ENCODE results near the gene CCND3.

CCND3 gene

GRCh38 chr6:41941280-41942066 is at the start of gene CCND3:
Gene CCND3 (minus strand): TSS chr6:41941808. CDS start chr6:41941649, 159 bp downstream.
- TF ChIP-seq, protein P1, sequence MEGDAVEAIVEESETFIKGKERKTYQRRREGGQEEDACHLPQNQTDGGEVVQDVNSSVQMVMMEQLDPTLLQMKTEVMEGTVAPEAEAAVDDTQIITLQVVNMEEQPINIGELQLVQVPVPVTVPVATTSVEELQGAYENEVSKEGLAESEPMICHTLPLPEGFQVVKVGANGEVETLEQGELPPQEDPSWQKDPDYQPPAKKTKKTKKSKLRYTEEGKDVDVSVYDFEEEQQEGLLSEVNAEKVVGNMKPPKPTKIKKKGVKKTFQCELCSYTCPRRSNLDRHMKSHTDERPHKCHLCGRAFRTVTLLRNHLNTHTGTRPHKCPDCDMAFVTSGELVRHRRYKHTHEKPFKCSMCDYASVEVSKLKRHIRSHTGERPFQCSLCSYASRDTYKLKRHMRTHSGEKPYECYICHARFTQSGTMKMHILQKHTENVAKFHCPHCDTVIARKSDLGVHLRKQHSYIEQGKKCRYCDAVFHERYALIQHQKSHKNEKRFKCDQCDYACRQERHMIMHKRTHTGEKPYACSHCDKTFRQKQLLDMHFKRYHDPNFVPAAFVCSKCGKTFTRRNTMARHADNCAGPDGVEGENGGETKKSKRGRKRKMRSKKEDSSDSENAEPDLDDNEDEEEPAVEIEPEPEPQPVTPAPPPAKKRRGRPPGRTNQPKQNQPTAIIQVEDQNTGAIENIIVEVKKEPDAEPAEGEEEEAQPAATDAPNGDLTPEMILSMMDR (IDR thresholded peaks at IDR 0.05), result no peak

GRCh38 chr6:41986339-41986738 is 44.7 kb upstream of the CCND3 start:
- TF ChIP-seq, protein P1 (IDR thresholded peaks at IDR 0.05), result no peak

GRCh38 chr6:41984623-41985022 is 43.0 kb upstream of the CCND3 start:
- TF ChIP-seq, protein P1 (IDR thresholded peaks at IDR 0.05), result no peak

- TF ChIP-seq, protein P1 (IDR thresholded peaks at IDR 0.05), result no peak
Observed at GRCh38 chr6:41976794-41977484, 35.3 kb upstream of the CCND3 start.

GRCh38 chr6:41975276-41975675 is 33.7 kb upstream of the CCND3 start:
- TF ChIP-seq, protein P1 (IDR thresholded peaks at IDR 0.05), result no peak

GRCh38 chr6:41974281-41974825 is 32.7 kb upstream of the CCND3 start:
- TF ChIP-seq, protein P1 (IDR thresholded peaks at IDR 0.05), result no peak

- TF ChIP-seq, protein P1 (IDR thresholded peaks at IDR 0.05), result no peak
Observed at GRCh38 chr6:41972826-41973225, 31.2 kb upstream of the CCND3 start.
